SKM-1 treated with dmso at 0.1 percent for 144 hours (cell line): ENCODE measurements around the gene TREML4.
"Not testable (repeated sequence)": the region's sequence is repeated elsewhere in the genome, so short reads cannot be mapped to it uniquely, and the experiment has no call there.

Source experiments
- DNase-seq: peaks from one replicate; lab custom pipeline; 2025; ENCODE audit not compliant: unreplicated experiment; lab: John Stamatoyannopoulos, UW

The TREML4 gene

DNA sequence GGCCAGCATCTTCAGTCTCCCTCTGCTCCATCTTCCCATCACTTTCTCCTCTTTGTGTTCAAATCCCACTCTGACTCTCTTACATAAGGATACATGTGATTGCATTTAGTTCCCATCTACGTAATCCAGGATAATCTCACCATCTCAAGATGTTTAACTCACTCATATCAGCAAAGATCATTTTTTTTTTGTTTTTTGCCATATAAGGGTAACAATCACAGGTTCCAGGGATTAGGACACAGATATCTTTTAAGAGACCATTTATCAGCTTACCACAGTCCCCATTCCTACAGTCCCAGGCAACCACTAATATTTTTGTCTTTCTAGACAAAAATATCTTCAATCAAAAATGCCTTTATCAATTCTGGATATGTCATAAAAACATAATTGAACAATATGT is 24.0 kb upstream of the TREML4 start:
- no peak for DNase-seq

DNA sequence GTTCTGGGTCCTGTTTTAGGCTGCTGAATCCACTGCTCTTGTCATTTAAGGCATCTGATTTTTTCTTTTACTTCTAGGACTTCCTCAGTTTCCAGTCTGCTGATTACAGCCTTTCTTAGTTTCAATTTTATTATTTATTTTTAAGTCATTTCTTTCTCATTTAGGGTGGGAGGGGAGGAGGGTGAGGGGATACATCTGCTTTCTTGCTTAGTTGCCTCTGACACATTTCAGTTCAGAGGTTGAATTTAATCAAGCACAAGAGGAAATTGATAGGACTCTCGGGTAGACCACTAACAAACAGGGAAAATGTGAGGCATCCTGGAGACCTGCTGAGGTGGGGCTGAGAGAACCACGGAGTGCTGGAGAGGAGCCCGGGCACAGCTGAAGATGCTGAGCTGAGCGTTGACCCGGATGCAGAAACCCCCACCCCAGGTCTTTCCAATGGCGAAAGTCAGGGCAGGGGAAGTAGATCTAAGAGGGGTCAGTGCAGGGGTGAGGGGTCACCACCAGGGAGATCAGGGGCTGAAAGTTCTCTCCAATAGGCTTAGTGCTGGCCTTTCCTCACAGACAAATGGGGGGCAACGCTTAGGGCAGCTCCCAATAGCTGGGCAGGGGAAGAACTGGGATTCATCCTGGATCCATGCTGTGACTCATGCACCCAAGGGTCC is 19.6 kb upstream of the TREML4 start:
- no peak for DNase-seq

DNA sequence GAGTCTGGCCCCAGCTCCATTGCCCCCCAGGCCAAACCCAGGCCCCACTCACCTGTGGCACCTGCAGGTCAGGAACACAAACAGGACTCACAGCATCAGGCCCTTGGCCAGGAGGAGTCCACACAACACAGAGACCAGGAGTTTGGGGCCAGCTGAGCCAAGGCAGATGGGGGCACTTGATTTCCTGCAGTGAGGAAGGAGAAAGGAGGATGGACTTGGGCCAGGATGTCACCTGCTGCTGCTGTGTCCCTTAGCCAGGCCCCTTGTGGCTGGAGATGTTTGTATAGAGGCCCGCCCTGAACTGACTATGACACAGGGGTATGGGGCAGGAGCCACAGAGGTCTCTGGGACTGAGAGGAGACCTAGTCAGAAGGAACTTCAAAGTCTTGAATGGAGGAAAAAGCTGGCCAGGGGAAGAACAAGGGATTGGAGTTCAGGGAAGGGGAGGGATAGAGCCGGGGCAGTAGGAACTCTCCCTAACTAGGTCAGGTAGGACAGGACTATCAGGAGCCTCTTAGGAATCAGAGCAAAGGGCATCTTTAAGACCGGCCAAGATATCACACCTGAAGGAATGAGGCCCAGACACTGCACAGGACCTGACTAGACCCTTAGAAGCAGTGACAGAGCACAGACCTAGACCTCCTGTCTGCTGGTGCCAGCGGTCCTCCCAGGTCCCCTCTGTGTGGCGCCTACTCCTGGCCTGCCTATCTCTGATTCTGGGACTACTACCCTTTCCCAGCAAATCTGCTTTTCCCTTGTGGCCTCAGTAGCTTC is 18.4 kb upstream of the TREML4 start:
- DNase-seq = no peak

- no peak for DNase-seq
These were observed 13.4 kb upstream of the TREML4 start for GRCh38 chr6:41214559-41215238.

DNA sequence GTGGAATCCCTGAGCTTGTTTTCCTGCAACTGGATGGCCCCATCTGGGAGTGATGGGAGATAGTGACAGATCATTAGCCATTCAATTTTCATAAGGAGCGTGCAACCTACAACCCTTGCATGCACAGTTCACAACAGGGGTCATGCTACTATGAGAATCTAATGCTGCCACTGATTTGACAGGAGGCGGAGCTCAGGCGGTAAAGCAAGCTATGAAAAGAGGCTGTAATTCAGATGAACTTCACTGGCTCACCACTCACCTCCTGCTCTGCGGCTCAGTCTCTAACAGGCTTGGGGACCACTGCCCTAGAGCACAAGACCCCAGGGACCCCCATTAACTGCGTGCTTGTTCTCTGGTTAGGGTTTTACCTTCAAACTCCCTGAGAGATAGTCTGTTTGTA is 12.4 kb upstream of the TREML4 start:
- no peak for DNase-seq

DNA sequence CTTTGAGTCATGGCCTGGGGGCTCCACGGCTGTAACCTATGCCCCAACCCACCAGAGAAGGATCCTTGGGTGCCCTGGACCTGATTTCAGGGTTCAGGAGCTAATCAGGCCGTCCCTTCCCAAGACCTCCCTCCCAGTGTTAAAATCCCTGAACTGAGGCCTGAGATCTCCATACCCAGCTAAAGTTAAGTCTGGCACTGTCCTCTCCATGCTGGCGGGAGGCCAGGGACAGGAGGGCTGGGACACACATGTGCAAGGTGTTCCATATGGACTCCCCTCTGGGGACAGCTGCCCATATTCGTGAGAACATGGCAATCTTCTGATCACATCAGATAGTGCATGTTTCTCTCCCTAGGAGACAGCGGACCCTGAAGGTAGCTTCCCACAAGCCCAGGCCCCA is 11.5 kb upstream of the TREML4 start:
- no peak for DNase-seq

- peak; percentile 34 for DNase-seq
These were observed 6.1 kb upstream of the TREML4 start for GRCh38 chr6:41222045-41222444.

DNA sequence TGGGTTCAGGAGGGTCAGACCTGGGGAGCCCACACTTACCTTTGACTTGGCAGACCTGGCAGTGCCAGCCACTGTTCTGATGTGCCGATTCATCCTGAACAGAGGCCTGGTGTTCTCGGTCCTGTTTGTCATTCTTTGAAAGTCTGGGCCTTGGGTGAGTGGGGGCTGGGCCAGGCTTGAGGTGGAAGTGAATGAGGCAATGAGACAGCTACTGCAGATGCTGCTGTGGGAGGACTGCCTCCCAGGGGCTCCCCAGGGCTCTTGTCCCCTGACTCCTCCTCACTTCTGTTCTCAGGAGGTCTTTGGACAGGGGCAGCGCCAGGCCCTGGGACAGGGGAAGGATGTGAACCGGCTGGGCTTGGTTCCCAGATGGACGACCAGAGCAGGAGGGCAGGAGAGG is 5.6 kb upstream of the TREML4 start:
- peak; percentile 52 for DNase-seq

- DNase-seq = no peak
These were observed 3.3 kb upstream of the TREML4 start for GRCh38 chr6:41224800-41225199.

- no peak for DNase-seq
These were observed 1.4 kb upstream of the TREML4 start for GRCh38 chr6:41226752-41227151.

DNA sequence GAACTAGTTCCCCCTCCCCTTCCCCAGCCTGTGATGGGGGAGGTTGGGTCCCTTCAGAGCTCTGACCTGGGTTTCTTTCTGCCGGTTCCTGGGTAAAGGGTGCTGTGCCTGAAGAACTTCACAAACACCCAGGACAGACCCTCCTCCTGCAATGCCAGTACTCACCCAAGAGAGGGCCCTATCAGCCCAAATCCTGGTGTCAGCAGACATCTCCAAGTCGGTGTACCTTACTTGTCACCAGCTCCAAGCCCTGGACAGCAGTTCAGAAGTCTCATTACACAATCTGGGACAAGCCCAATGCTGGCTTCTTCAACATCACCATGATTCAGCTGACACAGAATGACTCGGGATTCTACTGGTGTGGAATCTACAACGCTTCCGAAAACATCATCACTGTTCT is 467 bp downstream of the TREML4 start:
- peak; percentile 34 for DNase-seq

DNA sequence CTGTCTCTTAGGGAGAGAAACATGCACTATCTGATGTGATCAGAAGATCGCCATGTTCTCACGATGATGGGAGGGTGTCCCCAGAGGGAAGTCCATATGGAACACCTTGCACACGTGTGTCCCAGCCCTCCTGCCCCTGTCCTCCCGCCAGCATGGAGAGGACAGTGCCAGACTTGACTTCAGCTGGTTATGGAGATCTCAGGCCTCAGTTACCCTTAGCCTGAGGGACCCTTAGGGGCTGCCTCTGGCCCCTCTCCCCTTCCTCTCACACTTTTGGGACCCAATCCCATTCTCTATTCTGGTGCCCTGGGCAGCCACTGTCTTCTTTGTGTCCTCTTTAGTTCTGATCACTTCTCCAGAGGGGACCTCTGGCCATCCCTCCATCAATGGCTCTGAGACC is 1.6 kb downstream of the TREML4 start:
- DNase-seq = no peak

DNA sequence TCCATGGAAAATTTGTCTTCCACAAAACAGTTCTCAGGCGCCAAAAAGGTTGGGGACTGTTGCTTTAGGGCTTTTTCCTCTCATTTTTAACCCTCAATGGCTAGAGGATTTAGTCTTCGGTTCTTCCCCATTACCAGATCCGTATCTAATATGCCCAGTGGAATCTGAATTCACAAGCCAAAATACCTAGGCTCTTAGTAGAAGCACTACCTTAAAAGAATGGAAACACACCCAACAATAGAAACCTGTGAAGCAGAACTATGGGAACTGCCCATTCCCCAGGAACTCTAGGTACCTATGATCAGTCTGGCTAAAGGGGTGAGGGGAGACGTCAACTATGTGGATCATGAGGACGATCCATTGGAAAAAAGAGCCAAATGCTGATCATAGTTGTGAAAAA is 3.1 kb downstream of the TREML4 start:
- DNase-seq = no peak

GRCh38 chr6:41232667-41233066 is 4.5 kb downstream of the TREML4 start:
- DNase-seq = no peak

DNA sequence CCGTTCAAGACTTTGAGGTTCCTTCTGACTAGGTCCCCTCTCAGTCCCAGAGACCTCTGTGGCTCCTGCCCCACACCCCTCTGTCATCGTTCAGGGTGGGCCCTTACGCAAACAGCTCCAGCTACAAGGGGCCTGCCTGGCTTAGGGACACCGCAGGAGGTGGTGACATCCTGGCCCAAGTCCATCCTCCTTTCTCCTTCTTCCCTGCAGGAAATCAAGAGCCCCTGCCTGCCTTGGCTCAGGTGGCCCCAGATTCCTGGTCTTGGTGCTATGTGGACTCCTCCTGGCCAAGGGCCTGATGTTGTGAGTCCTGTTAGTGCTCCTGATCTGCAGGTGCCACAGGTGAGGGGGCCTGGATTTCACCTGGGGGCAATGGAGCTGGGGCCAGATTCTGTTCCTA is 8.1 kb downstream of the TREML4 start:
- DNase-seq = no peak

GRCh38 chr6:41237128-41237527 is 9.0 kb downstream of the TREML4 start:
- no peak for DNase-seq

DNA sequence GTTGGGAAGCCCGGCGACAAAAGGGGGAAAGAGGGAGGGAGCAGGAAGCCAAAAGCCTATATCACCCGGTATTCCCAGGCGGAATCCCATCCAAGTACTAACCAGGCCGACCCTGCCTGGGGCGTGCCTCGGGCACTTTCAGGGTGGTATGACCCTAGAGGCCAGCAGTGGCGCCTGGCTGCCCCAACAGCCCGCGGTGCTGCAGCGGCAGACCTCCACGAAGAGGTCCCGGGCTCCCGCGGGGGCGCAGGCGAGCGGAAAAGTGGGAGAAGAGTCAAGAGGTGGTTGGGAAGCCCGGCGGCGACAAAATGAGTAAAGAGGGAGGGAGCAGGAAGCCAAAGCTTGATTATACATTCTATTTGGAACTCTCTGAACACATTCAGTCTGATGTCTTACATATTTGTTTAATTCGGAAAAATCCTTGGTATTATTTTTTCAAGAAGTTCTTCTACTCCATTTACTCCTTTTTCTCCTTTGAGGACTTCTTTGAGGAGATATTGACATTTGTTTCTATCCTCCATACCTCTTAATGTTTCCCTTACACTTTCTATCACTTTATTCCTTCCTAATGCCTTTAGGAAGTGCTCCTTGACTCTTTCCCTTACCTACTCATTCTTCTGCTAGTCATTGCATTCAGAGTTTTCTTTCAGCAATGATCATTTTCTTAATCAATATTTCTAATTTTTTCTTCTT is 11.5 kb downstream of the TREML4 start:
- DNase-seq = no peak

GRCh38 chr6:41246529-41246928 is 18.4 kb downstream of the TREML4 start:
- not testable (repeated sequence) for DNase-seq

GRCh38 chr6:41247288-41247865 is 19.2 kb downstream of the TREML4 start:
- DNase-seq = no peak

DNA sequence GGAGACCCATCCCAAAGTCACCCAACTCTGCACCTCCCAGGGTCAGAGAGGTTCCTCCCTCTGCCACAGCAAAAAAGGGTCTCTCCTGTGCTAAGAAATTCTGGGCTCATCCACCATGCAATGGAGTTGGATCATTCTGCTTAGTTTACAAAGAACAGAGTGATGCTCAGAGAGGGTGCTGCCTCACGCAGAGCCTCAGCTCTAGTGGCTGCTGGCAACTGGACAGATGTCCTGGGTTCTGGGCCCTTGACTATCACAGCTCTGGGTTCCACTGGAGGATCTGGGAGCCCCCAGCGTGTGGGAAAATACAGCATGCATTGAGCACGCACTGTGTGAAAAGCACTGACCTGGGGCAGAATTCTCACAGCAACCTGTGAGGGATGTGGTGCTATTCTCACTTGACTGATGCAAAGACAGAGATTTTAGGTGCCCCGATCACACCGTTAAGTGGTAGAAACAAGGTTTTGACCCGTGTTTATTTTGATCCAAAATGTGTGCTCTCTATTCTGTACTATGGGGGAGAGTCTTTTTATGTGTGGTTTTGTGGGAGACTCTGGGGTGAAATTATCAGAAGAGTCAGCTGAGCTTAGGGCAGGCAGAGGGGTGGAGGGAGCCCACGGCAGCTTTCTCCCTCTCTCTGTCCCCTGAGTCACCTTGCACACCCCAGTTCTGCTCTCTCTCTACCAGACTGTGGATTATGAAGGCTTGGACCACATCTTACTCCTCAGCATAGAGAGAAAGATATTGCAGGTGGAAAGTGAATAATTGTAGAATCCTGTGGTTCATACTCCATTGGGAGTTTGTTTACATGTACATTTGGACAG is 19.9 kb downstream of the TREML4 start:
- DNase-seq = no peak
